Erythroblast (primary cell): ENCODE data around the gene SMIM31.

Experiments
- GATA1 ChIP-seq: IDR thresholded peaks from 2 replicates; pipeline ENCODE4 v1.6.1; 2011; ENCODE audit warnings: low read depth, mild to moderate bottlenecking, control low read depth, low read length, moderate library complexity
- POLR2A ChIP-seq: IDR thresholded peaks from 2 replicates; pipeline ENCODE4 v1.6.1; 2011; ENCODE audit warnings: mild to moderate bottlenecking, low read length

- TF ChIP-seq POLR2A (no peak), GATA1 (no peak)
Measured at GRCh38 chr4:164771088-164771487, 17.2 kb downstream of the SMIM31 start.
